ENCODE measurements around the gene EMP1. TPM values are rescaled to one million over a fixed set of nuclear protein-coding genes. Genes with fewer than 3 reads are reported as not detected.

Gene EMP1
- total and polyA plus RNA-seq, 9 of the 15 experiments (the other 6 are each of a cell fraction or from before 2014, with no cell fraction given): 0.10 to 0.60 TPM; not detected in 7

- TF ChIP-seq ZFP36 (IDR thresholded peaks at IDR 0.05; ENCODE audit: low read depth, low read length, partially characterized antibody): no peak
- no peak for TF ChIP-seq RB1 (IDR thresholded peaks at IDR 0.05; ENCODE audit: low read depth)
Observed at GRCh38 chr12:13167906-13168305, 28.6 kb upstream of the EMP1 start (continued).

- no TSS peak for BruUV-seq (replicated peaks)
Observed at GRCh38 chr12:13169272-13169671, 27.3 kb upstream of the EMP1 start.

GRCh38 chr12:13170892-13171490 is 25.5 kb upstream of the EMP1 start:
- Histone ChIP-seq H3K79me2 (ENCODE audit: control insufficient read depth, insufficient read depth, low read length) (no peaks in the 10 kb centered on the region), H4K20me1 (replicated peaks; ENCODE audit: control insufficient read depth, insufficient read depth, low read length) (no peaks in the 10 kb centered on the region), H3K36me3 (ENCODE audit: control insufficient read depth, insufficient read depth, low read length) (no peaks in the 10 kb centered on the region), H3K27ac (ENCODE audit: extremely low read depth, low read depth, low read length) (no peak overlapping the region), H3K9me1 (ENCODE audit: control insufficient read depth, insufficient read depth, low read length) (no peaks in the 10 kb centered on the region), H3K27me3 (ENCODE audit: control insufficient read depth in 2 of 2, insufficient read depth in 2 of 2, low read length in 2 of 2) (no peaks in the 10 kb centered on the region), H3K4me2 (ENCODE audit: insufficient read depth, low read length) (no peak overlapping the region), H3K9ac (ENCODE audit: insufficient read depth in 1 of 2, low read depth in 2 of 2, low read length in 2 of 2) (no peak overlapping the region), H3K9me3 (replicated peaks; ENCODE audit: control insufficient read depth, insufficient read depth, low read depth, low read length) (no peaks in the 10 kb centered on the region), H3K4me1 (replicated peaks in 1 of 2; ENCODE audit: control insufficient read depth in 2 of 2, insufficient read depth in 2 of 2, low read length in 2 of 2) (no peaks in the 10 kb centered on the region), H3K4me3 (no peak overlapping the region), H2AFZ (ENCODE audit: low read depth, low read length) (no peak overlapping the region)
- intact Hi-C loops (cut with micrococcal nuclease): no loop called here
- WGBS (ENCODE audit: insufficient coverage, low coverage, missing lambda C conversion rate): 0% methylated on average over 3 of the region's 4 CpGs
- POLR2A ChIA-PET: no interaction called here
- ATAC-seq (no peak), FAIRE-seq (no peak), DNase-seq (ENCODE audit: extremely low read depth in 1 of 4, low spot score in 3 of 4) (no peak)
- CTCF ChIA-PET (ENCODE audit: low intra/inter-chr PET ratio): no interaction called here
- BruUV-seq (replicated peaks): no TSS peak
- in situ Hi-C loops (cut with MboI): no loop called here
- TF ChIP-seq ZNF175 (CRISPR knock-in tag; IDR thresholded peaks at IDR 0.05; ENCODE audit: low read depth) (no peak), MTA3 (IDR thresholded peaks at IDR 0.05; ENCODE audit: borderline replicate concordance) (no peak), ZNF174 (CRISPR knock-in tag; IDR thresholded peaks at IDR 0.05) (no peak), CBX5 (IDR thresholded peaks at IDR 0.05; ENCODE audit: borderline replicate concordance, low read depth) (no peak), HMGXB4 (CRISPR knock-in tag; IDR thresholded peaks at IDR 0.05) (no peak), MLLT1 (IDR thresholded peaks at IDR 0.05) (no peak), ELF2 (CRISPR knock-in tag; IDR thresholded peaks at IDR 0.05) (no peak), ZEB2 (IDR thresholded peaks at IDR 0.05) (no peak), MEIS2 (IDR thresholded peaks at IDR 0.05; ENCODE audit: partially characterized antibody) (no peak), ZFP36 (IDR thresholded peaks at IDR 0.05; ENCODE audit: low read depth, low read length, partially characterized antibody) (no peak)

More at GRCh38 chr12:13169272-13169671, 27.3 kb upstream of the EMP1 start:
- H3K79me2 ChIP-seq (ENCODE audit: control insufficient read depth, insufficient read depth, low read length): no peaks in the 10 kb centered on the region
- no peaks in the 10 kb centered on the region; a peak in 1 of 5 replicates for H3K4me1 ChIP-seq (replicated peaks in 1 of 2; ENCODE audit: control insufficient read depth in 2 of 2, insufficient read depth in 2 of 2, low read length in 2 of 2)
- TF ChIP-seq NFATC3 (IDR thresholded peaks at IDR 0.05): no peak
- TF ChIP-seq CC2D1A (IDR thresholded peaks at IDR 0.05): no peak
- no peak for TF ChIP-seq SMAD3 (CRISPR knock-in tag; conservative IDR thresholded peaks at IDR 0.05)
- WGBS (ENCODE audit: insufficient coverage, low coverage, missing lambda C conversion rate): no CpG with 5 or more reads among the region's 1 CpG
- no peaks in the 10 kb centered on the region for H4K20me1 ChIP-seq (replicated peaks; ENCODE audit: control insufficient read depth, insufficient read depth, low read length)
- intact Hi-C loops (cut with micrococcal nuclease): no loop called here
- no peaks in the 10 kb centered on the region for H3K9me1 ChIP-seq (ENCODE audit: control insufficient read depth, insufficient read depth, low read length)
- H3K9ac ChIP-seq (ENCODE audit: insufficient read depth in 1 of 2, low read depth in 2 of 2, low read length in 2 of 2): no peak overlapping the region
- no peaks in the 10 kb centered on the region for H3K36me3 ChIP-seq (ENCODE audit: control insufficient read depth, insufficient read depth, low read length)
- DNase-seq (ENCODE audit: extremely low read depth in 1 of 4, low spot score in 3 of 4): no peak
- H3K4me2 ChIP-seq (ENCODE audit: insufficient read depth, low read length): no peak overlapping the region
- ChIA-PET CTCF (ENCODE audit: low intra/inter-chr PET ratio) (no interaction called here), POLR2A (no interaction called here)
- no peaks in the 10 kb centered on the region for H3K27me3 ChIP-seq (ENCODE audit: control insufficient read depth in 2 of 2, insufficient read depth in 2 of 2, low read length in 2 of 2)
- in situ Hi-C loops (cut with MboI): no loop called here
- ATAC-seq: no peak
- no peaks in the 10 kb centered on the region for H3K9me3 ChIP-seq (replicated peaks; ENCODE audit: control insufficient read depth, insufficient read depth, low read depth, low read length)
- H2AFZ ChIP-seq (ENCODE audit: low read depth, low read length): no peak overlapping the region
- no peak for FAIRE-seq
- H3K27ac ChIP-seq (ENCODE audit: extremely low read depth, low read depth, low read length): no peak overlapping the region
- no peak overlapping the region for H3K4me3 ChIP-seq
